Sigmoid colon (tissue), 7 donors: Measurements from ENCODE around the gene RHOU. TPM values are rescaled to one million over a fixed set of nuclear protein-coding genes. Genes with fewer than 3 reads are reported as not detected.

ENCODE experiments used
- DNase-seq: peaks from one replicate; pipeline ENCODE4 v3.0.0-alpha.2; 2019
- H3K27ac ChIP-seq, 4 donors: fragments of 200-600 bp; sonication (generic); one replicate each; pipeline ENCODE4 v1.5.1; 2016 to 2019; ENCODE audit warnings: mild to moderate bottlenecking in 1 of 4
- H3K27me3 ChIP-seq, 3 donors: fragments of 200-600 bp; sonication (generic); one replicate each; pipeline ENCODE4 v1.5.1; 2019; ENCODE audit warnings: mild to moderate bottlenecking in 1 of 3
- H3K36me3 ChIP-seq, 4 donors: fragments of 200-600 bp; sonication (generic); one replicate each; pipeline ENCODE4 v1.5.1; 2016 to 2019
- H3K4me1 ChIP-seq, 4 donors: fragments of 200-600 bp; sonication (generic); one replicate each; pipeline ENCODE4 v1.5.1; 2017 to 2019
- H3K4me3 ChIP-seq, 4 donors: fragments of 200-600 bp; sonication (generic); one replicate each; pipeline ENCODE4 v1.5.1; 2017 to 2019; ENCODE audit warnings: mild to moderate bottlenecking in 2 of 4, moderate library complexity in 1 of 4
- H3K9me3 ChIP-seq, 4 donors: fragments of 200-600 bp in 3 of 4; sonication (generic) in 3 of 4; one replicate each; pipeline versions ENCODE4 v1.5.1 to v1.6.1; 2013 to 2019
- EP300 ChIP-seq, 4 donors: sonication (generic); formaldehyde crosslinking; IDR thresholded peaks; one replicate each; pipeline ENCODE4 v1.6.1; 2017; ENCODE audit warnings: antibody characterized with exemption in 4 of 4
- POLR2A ChIP-seq, 2 donors: fragments of 450-650 bp; IDR thresholded peaks; one replicate each; pipeline ENCODE4 v1.6.1; 2016; ENCODE audit warnings: antibody characterized with exemption in 2 of 2, mild to moderate bottlenecking in 2 of 2, moderate library complexity in 2 of 2
- POLR2AphosphoS5 ChIP-seq, 4 donors: sonication (generic); formaldehyde crosslinking; IDR thresholded peaks; one replicate each; pipeline ENCODE4 v1.6.1; 2017; ENCODE audit warnings: antibody characterized with exemption in 4 of 4
- WGBS, 2 donors: extraction: QIAGEN DNeasy Blood & Tissue Kit; methylation state at CpG; one replicate each; pipeline ENCODE4 v1.1.7; 2013; 5-methylcytosine and 5-hydroxymethylcytosine counted together
- intact Hi-C: fragments of 100-400 bp; cut with DNase I; formaldehyde crosslinking; loops from one replicate; pipeline ENCODE4 v1.15.1; 2023
- polyA plus RNA-seq, 3 donors: library from polyadenylated mRNA; stranded (reverse); fragments of 200-250 nt; gene quantifications; one replicate each; pipeline ENCODE4 v1.2.3, GENCODE V29; 2013
- total RNA-seq, 4 donors: library from RNA; depleted of rRNA; stranded (reverse); fragments of >200 nt; gene quantifications; one replicate each; pipeline ENCODE4 v1.1.0, GENCODE V29; 2016
- TF ChIP-seq, protein P1 (sequence below), 4 experiments: fragments of 450-650 bp in 3 of 4; fragments of 200-600 bp in 1 of 4; IDR thresholded peaks; one replicate each; pipeline ENCODE4 v1.5.1; 2016 to 2019; ENCODE audit warnings: antibody characterized with exemption in 4 of 4, mild to moderate bottlenecking in 3 of 4, moderate library complexity in 2 of 4
- donor health status: healthy with polysubstance abuse.
- donor health status: Bipolar disorder and iron deficiency.
- donor health status: healthy.

The RHOU gene
- total and polyA plus RNA-seq, 7 donors: 9.7 to 58.7 (median 18.3) TPM

DNA sequence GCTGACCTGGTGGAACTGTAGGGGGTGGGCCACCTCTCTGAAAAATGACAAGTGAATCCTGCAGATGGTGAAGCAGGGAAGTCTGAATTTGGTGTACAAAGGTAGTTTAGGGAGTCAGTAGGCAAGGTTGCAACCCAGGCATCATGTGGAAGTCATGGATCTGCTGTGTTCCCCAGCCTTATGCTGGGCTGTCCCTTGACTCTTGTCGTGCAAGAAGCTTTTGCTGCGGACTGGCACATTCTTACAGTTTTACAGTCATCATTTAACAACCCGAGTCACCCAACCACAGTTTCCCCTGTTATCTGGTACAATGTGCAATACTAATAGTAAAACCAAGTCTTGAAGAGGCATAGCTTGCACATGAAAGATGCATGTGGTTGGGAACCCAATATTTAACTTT lies 13.2 kb downstream of the RHOU start:
- no peak overlapping the region for H3K4me3 ChIP-seq
- no peaks in the 10 kb centered on the region for H3K9me3 ChIP-seq
- peaks cover 0 to 15% (median 4%) of the 10 kb centered on the region in 4 donors for H3K4me1 ChIP-seq
- no peaks in the 10 kb centered on the region for H3K27me3 ChIP-seq
- no peak for TF ChIP-seq POLR2A (IDR thresholded peaks at IDR 0.05)
- TF ChIP-seq POLR2AphosphoS5 (IDR thresholded peaks at IDR 0.05): no peak
- no peak for TF ChIP-seq EP300 (IDR thresholded peaks at IDR 0.05)
- TF ChIP-seq, protein P1, sequence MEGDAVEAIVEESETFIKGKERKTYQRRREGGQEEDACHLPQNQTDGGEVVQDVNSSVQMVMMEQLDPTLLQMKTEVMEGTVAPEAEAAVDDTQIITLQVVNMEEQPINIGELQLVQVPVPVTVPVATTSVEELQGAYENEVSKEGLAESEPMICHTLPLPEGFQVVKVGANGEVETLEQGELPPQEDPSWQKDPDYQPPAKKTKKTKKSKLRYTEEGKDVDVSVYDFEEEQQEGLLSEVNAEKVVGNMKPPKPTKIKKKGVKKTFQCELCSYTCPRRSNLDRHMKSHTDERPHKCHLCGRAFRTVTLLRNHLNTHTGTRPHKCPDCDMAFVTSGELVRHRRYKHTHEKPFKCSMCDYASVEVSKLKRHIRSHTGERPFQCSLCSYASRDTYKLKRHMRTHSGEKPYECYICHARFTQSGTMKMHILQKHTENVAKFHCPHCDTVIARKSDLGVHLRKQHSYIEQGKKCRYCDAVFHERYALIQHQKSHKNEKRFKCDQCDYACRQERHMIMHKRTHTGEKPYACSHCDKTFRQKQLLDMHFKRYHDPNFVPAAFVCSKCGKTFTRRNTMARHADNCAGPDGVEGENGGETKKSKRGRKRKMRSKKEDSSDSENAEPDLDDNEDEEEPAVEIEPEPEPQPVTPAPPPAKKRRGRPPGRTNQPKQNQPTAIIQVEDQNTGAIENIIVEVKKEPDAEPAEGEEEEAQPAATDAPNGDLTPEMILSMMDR (IDR thresholded peaks at IDR 0.05): no peak
- no peak for DNase-seq
- intact Hi-C loops: no loop called here
- H3K36me3 ChIP-seq: peaks cover 3 to 17% (median 4%) of the 10 kb centered on the region in 4 donors
- 57 to 61% methylated on average over 3 of the region's 3 CpGs for WGBS, 2 donors
- no peak overlapping the region for H3K27ac ChIP-seq

DNA sequence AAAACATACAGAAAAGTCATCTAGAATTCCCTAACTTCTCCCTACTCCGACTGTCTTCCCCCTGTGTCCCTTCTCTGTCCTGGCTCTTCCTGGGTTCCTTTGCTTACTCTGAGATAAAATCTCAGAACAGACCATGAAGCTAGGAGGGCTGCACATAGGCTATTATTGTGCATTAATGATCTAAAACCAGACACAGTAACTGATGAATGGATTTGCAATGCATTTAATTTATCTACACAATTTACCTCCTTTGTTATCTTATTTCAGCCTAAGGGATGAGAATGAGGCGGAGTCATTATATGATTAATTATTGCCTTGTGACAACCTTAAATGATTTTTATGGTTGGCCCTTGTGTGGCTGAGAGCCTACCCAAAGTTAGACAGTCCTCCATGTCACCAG lies 14.5 kb downstream of the RHOU start:
- intact Hi-C loops: no loop called here
- Histone ChIP-seq H3K9me3 (no peaks in the 10 kb centered on the region), H3K4me3 (no peak overlapping the region), H3K27ac (no peak overlapping the region), H3K4me1 (peaks cover 0 to 26% (median 10%) of the 10 kb centered on the region in 4 donors), H3K36me3 (peaks cover 0 to 3% (median 0%) of the 10 kb centered on the region in 4 donors), H3K27me3 (no peaks in the 10 kb centered on the region)
- no peak for DNase-seq
- no peak for TF ChIP-seq POLR2AphosphoS5 (IDR thresholded peaks at IDR 0.05)
- TF ChIP-seq, protein P1 (IDR thresholded peaks at IDR 0.05): no peak
- no peak for TF ChIP-seq EP300 (IDR thresholded peaks at IDR 0.05)
- TF ChIP-seq POLR2A (IDR thresholded peaks at IDR 0.05): no peak
- 90 to 95% methylated on average over 2 of the region's 2 CpGs for WGBS, 2 donors

DNA sequence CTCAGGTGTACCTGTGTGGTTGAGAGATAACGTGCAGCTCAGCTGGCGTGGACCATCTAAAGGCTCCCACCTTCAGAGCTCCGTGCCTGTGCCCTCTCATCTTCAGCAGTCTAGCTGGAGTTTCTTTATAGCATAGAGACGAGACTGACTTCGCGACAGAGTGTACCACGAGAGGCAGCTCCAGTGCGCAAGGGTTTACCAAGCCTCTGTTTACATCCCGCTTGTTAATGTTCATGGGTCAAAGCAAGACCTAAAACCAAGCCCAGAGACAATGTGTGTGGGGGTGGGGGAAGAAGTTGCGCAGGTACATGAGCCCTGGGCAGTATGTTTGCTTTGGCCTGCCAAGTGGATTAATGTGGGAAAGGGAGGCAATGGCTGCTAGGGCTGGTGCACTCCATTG lies 15.6 kb downstream of the RHOU start:
- no peak overlapping the region for H3K27ac ChIP-seq
- WGBS, 2 donors: 89 to 91% methylated on average over 10 of the region's 10 CpGs
- intact Hi-C loops: no loop called here
- TF ChIP-seq, protein P1 (IDR thresholded peaks at IDR 0.05): no peak
- no peak for TF ChIP-seq POLR2AphosphoS5 (IDR thresholded peaks at IDR 0.05)
- TF ChIP-seq POLR2A (IDR thresholded peaks at IDR 0.05): no peak
- no peak for TF ChIP-seq EP300 (IDR thresholded peaks at IDR 0.05)
- H3K27me3 ChIP-seq: no peaks in the 10 kb centered on the region
- H3K36me3 ChIP-seq: no peaks in the 10 kb centered on the region
- H3K9me3 ChIP-seq: no peaks in the 10 kb centered on the region
- DNase-seq: no peak
- no peak overlapping the region for H3K4me3 ChIP-seq
- peaks cover 0 to 22% (median 10%) of the 10 kb centered on the region in 4 donors for H3K4me1 ChIP-seq

DNA sequence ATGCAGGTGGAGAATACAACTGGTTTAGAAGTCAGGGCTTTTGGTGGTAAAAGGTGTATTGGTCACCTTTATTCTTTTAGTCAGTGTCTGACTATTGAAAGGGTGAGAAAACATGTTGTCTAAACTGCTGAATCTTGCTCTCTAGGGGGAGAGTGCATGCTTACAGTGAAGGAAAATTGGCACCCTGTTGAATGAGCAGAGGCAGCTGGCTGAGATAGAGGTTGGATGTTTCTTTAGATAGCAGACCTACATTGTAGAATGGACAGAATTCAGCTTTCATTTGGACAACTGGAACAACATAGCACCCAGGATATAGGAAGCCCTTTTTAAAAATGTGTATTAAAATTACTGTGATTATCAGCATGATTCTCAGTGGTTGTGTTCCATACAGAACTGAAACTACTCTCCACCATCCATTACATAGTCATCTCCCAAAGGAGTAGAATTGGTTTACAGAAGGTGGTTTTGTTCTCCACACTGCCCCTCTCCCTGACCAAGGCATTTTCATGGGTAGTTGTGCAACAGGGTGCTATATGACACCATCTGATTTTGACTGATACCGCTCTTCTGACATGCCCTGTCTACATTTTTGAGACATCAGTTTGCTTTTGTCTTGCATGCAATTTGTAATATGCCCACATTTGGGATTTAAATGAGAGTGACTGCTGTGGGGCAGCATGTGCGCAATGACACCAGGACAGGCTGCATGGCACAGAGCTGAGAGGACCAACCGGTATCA lies 16.2 kb downstream of the RHOU start:
- Histone ChIP-seq H3K4me1 (peaks cover 0 to 17% (median 8%) of the 10 kb centered on the region in 4 donors), H3K9me3 (no peaks in the 10 kb centered on the region), H3K4me3 (no peak overlapping the region), H3K36me3 (no peaks in the 10 kb centered on the region), H3K27me3 (no peaks in the 10 kb centered on the region), H3K27ac (no peak overlapping the region)
- intact Hi-C loops: no loop called here
- TF ChIP-seq POLR2A (IDR thresholded peaks at IDR 0.05) (no peak), POLR2AphosphoS5 (IDR thresholded peaks at IDR 0.05) (no peak), EP300 (IDR thresholded peaks at IDR 0.05) (no peak)
- TF ChIP-seq, protein P1 (IDR thresholded peaks at IDR 0.05): no peak
- WGBS, 2 donors: 79 to 83% methylated on average over 3 of the region's 3 CpGs
- DNase-seq: no peak
